Neutrophil (primary cell): ENCODE data around the gene KCNQ1.

Source experiments
- H3K27ac ChIP-seq: fragments of 200-600 bp; sonication (generic); 2 replicates; pipeline ENCODE4 v1.5.1; 2016; ENCODE audit warnings: mild to moderate bottlenecking, moderate library complexity
- H3K27me3 ChIP-seq: fragments of 200-600 bp; sonication (generic); 2 replicates; pipeline ENCODE4 v1.6.0; 2016; ENCODE audit warnings: mild to moderate bottlenecking
- H3K36me3 ChIP-seq: fragments of 200-600 bp; sonication (generic); 2 replicates; pipeline ENCODE4 v1.5.1; 2017
- H3K4me1 ChIP-seq, 2 experiments: fragments of 200-600 bp in 1 of 2; sonication (generic) in 1 of 2; 1 replicate in 1 of 2; 2 replicates in 1 of 2; pipeline versions ENCODE4 v1.5.1 to v1.6.1; 2013 to 2016; ENCODE audit warnings: low read depth in 1 of 2, low read length in 1 of 2, mild to moderate bottlenecking in 1 of 2, moderate library complexity in 1 of 2; ENCODE audit not compliant: control insufficient read depth in 1 of 2, insufficient read depth in 1 of 2
- H3K4me3 ChIP-seq, 2 experiments: fragments of 200-600 bp in 1 of 2; sonication (generic) in 1 of 2; 1 replicate in 1 of 2; 2 replicates in 1 of 2; pipeline ENCODE4 v1.5.1; 2013 to 2016; ENCODE audit warnings: low read depth in 1 of 2, low read length in 1 of 2, mild to moderate bottlenecking in 1 of 2, moderate library complexity in 1 of 2
- H3K9me3 ChIP-seq: fragments of 200-600 bp; sonication (generic); 2 replicates; pipeline ENCODE4 v1.5.1; 2016
- CTCF ChIP-seq: fragments of 200-600 bp; sonication (generic); IDR thresholded peaks from 2 replicates; pipeline ENCODE4 v1.5.1; 2016; ENCODE audit warnings: antibody characterized with exemption

KCNQ1 gene

GRCh38 chr11:2767801-2768200 lies 323.0 kb downstream of the KCNQ1 start:
- no peaks in the 10 kb centered on the region for H3K9me3 ChIP-seq
- H3K4me3 ChIP-seq = no peak overlapping the region
- peaks cover 22% of the 10 kb centered on the region for H3K36me3 ChIP-seq
- no peak overlapping the region for H3K27ac ChIP-seq
- H3K27me3 ChIP-seq = no peaks in the 10 kb centered on the region
- no peaks in the 10 kb centered on the region for H3K4me1 ChIP-seq
- no peak for TF ChIP-seq CTCF

GRCh38 chr11:2768471-2769408 lies 323.9 kb downstream of the KCNQ1 start:
- TF ChIP-seq CTCF = no peak
- Histone ChIP-seq H3K4me3 (no peak overlapping the region), H3K27me3 (no peaks in the 10 kb centered on the region), H3K36me3 (peaks cover 22% of the 10 kb centered on the region), H3K4me1 (no peaks in the 10 kb centered on the region), H3K9me3 (no peaks in the 10 kb centered on the region), H3K27ac (no peak overlapping the region)

- no peaks in the 10 kb centered on the region for H3K27me3 ChIP-seq
- H3K9me3 ChIP-seq = no peaks in the 10 kb centered on the region
- H3K4me1 ChIP-seq = no peaks in the 10 kb centered on the region
- H3K4me3 ChIP-seq = no peak overlapping the region
- no peak for TF ChIP-seq CTCF
- no peak overlapping the region for H3K27ac ChIP-seq
- H3K36me3 ChIP-seq = peaks cover 22% of the 10 kb centered on the region
Measured at GRCh38 chr11:2769409-2770095, 324.7 kb downstream of the KCNQ1 start.

- no peak overlapping the region for H3K27ac ChIP-seq
- no peak for TF ChIP-seq CTCF
- H3K27me3 ChIP-seq = no peaks in the 10 kb centered on the region
Measured at GRCh38 chr11:2770096-2770751, 325.4 kb downstream of the KCNQ1 start.

GRCh38 chr11:2770761-2771301 lies 326.0 kb downstream of the KCNQ1 start:
- Histone ChIP-seq H3K4me3 (no peak overlapping the region), H3K36me3 (peaks cover 29% of the 10 kb centered on the region), H3K27me3 (no peaks in the 10 kb centered on the region), H3K27ac (no peak overlapping the region), H3K4me1 (no peaks in the 10 kb centered on the region), H3K9me3 (no peaks in the 10 kb centered on the region)
- TF ChIP-seq CTCF = no peak

More at GRCh38 chr11:2770096-2770751, 325.4 kb downstream of the KCNQ1 start:
- H3K4me1 ChIP-seq = no peaks in the 10 kb centered on the region
- peaks cover 23% of the 10 kb centered on the region for H3K36me3 ChIP-seq
- H3K4me3 ChIP-seq = no peak overlapping the region
- no peaks in the 10 kb centered on the region for H3K9me3 ChIP-seq
